ENCODE data around the gene TPCN1.

DNA sequence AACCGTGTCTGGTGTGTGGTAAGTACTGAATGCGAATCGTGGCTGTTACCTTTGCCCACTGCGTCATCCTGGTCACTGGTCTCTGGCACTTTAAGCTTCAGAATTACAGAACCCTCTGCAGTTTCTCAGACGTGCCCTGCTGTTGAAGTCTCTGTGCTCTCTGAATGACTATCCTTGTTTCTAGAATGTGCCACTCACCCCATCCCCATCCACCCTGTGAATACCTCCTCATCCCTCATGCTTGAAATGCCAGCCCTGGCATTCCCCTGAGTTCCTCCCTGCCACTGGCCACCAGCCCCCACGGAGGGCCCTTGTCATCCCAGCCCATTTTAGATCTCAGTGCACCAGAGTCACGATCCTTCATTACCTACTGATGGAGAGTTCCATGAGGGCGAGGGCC is 21.3 kb downstream of the TPCN1 start:
- TF ChIP-seq, protein P1, sequence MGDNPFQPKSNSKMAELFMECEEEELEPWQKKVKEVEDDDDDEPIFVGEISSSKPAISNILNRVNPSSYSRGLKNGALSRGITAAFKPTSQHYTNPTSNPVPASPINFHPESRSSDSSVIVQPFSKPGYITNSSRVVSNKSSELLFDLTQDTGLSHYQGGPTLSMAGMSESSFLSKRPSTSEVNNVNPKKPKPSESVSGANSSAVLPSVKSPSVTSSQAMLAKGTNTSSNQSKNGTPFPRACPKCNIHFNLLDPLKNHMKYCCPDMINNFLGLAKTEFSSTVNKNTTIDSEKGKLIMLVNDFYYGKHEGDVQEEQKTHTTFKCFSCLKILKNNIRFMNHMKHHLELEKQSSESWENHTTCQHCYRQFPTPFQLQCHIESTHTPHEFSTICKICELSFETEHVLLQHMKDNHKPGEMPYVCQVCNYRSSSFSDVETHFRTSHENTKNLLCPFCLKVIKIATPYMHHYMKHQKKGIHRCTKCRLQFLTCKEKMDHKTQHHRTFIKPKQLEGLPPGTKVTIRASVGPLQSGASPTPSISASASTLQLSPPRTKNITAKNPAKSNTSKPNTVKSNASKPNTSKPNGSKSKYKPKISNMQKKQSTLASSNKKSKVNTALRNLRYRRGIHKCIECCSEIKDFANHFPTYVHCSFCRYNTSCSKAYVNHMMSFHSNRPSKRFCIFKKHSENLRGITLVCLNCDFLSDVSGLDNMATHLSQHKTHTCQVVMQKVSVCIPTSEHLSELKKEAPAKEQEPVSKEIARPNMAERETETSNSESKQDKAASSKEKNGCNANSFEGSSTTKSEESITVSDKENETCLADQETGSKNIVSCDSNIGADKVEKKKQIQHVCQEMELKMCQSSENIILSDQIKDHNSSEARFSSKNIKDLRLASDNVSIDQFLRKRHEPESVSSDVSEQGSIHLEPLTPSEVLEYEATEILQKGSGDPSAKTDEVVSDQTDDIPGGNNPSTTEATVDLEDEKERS (CRISPR knock-in tag; IDR thresholded peaks at IDR 0.05) = no peak
- no peak for TF ChIP-seq ZNF766 (CRISPR knock-in tag; IDR thresholded peaks at IDR 0.05; ENCODE audit: borderline replicate concordance)
- TF ChIP-seq, protein P2, sequence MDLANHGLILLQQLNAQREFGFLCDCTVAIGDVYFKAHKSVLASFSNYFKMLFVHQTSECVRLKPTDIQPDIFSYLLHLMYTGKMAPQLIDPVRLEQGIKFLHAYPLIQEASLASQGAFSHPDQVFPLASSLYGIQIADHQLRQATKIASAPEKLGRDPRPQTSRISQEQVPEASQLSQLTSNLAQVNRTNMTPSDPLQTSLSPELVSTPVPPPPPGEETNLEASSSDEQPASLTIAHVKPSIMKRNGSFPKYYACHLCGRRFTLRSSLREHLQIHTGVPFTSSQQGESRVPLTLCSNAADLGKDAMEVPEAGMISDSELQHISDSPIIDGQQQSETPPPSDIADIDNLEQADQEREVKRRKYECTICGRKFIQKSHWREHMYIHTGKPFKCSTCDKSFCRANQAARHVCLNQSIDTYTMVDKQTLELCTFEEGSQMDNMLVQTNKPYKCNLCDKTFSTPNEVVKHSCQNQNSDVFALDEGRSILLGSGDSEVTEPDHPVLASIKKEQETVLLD (CRISPR knock-in tag; IDR thresholded peaks at IDR 0.05; ENCODE audit: low read depth) = no peak
- no peak for TF ChIP-seq CHD4 (IDR thresholded peaks at IDR 0.05; ENCODE audit: borderline replicate concordance, low read length)
- TF ChIP-seq MED13 (CRISPR knock-in tag; IDR thresholded peaks at IDR 0.05) = no peak
- TF ChIP-seq ZNF335 (CRISPR knock-in tag; IDR thresholded peaks at IDR 0.05) = no peak
- TF ChIP-seq EZH2 (conservative IDR thresholded peaks at IDR 0.05; ENCODE audit: low read depth, low read length) = no peak
